IMR-90 (cell line): Measurements from ENCODE around the gene PPP2R5E. TPM values are rescaled to one million over a fixed set of nuclear protein-coding genes. Genes with fewer than 3 reads are reported as not detected.

ENCODE experiments used
- ATAC-seq: fragments of 200-7000 bp; cut with Tn5 transposase; 2 replicates; pipeline ENCODE4 v1.9.1; 2020; ENCODE audit warnings: low read depth, mild to moderate bottlenecking, moderate library complexity
- BruUV-seq: library from RNA; stranded (reverse); fragments of 400-500 nt; replicated peaks from 2 replicates; lab custom pipeline; 2021; lab: Mats Ljungman, UMichigan
- CTCF ChIA-PET: fragments of 300-600 bp; formaldehyde crosslinking; extraction: SDS; loops from one replicate; lab custom pipeline; 2021; ENCODE audit warnings: antibody characterized with exemption; lab: Yijun Ruan, JAX
- POLR2A ChIA-PET: fragments of 300-600 bp; sonication (Branson Sonifier 250); formaldehyde crosslinking; loops from one replicate; lab custom pipeline; 2022; ENCODE audit warnings: antibody characterized with exemption; ENCODE audit not compliant: unreplicated experiment; lab: Charles Lee
- DNase-seq: peaks from one replicate; pipeline ENCODE4 v3.0.0; 2013
- H2AFZ ChIP-seq: replicated peaks from 2 replicates; pipeline ENCODE3; 2013; ENCODE audit warnings: low read length, mild to moderate bottlenecking; ENCODE audit not compliant: poor library complexity
- H2AK5ac ChIP-seq: 2 replicates; pipeline ENCODE4 v1.6.1; 2013; ENCODE audit warnings: low read depth, low read length, inconsistent platforms
- H2AK9ac ChIP-seq: replicated peaks from 2 replicates; pipeline ENCODE3; 2013; ENCODE audit warnings: mild to moderate bottlenecking, low read depth, low read length, moderate library complexity; ENCODE audit not compliant: poor library complexity
- H2BK120ac ChIP-seq: 2 replicates; pipeline ENCODE4 v1.6.1; 2013; ENCODE audit warnings: low read depth, low read length, inconsistent platforms
- H2BK15ac ChIP-seq: 3 replicates; pipeline ENCODE4 v1.6.1; 2013; ENCODE audit warnings: low read depth, low read length, inconsistent platforms
- H2BK20ac ChIP-seq: 2 replicates; pipeline ENCODE4 v1.6.1; 2013; ENCODE audit warnings: low read depth, mild to moderate bottlenecking, inconsistent platforms, low read length, moderate library complexity
- H2BK5ac ChIP-seq: 2 replicates; pipeline ENCODE4 v1.6.1; 2013; ENCODE audit warnings: mild to moderate bottlenecking, low read depth, low read length, inconsistent platforms; ENCODE audit not compliant: poor library complexity, severe bottlenecking
- H3K14ac ChIP-seq: replicated peaks from 2 replicates; pipeline ENCODE4 v1.6.1; 2013; ENCODE audit warnings: low read depth, low read length, inconsistent platforms
- H3K18ac ChIP-seq: 2 replicates; pipeline ENCODE4 v1.6.1; 2013; ENCODE audit warnings: low read depth, low read length, control low read depth
- H3K23ac ChIP-seq: 2 replicates; pipeline ENCODE4 v1.6.1; 2013; ENCODE audit warnings: low read depth, low read length, inconsistent platforms
- H3K27ac ChIP-seq: 2 replicates; pipeline ENCODE4 v1.5.1; 2013; ENCODE audit warnings: mild to moderate bottlenecking, control low read depth, low read length; ENCODE audit not compliant: insufficient read depth
- H3K27me3 ChIP-seq: 2 replicates; pipeline ENCODE4 v1.6.1; 2013; ENCODE audit warnings: low read length; ENCODE audit not compliant: control insufficient read depth, insufficient read depth
- H3K36me3 ChIP-seq: 2 replicates; pipeline ENCODE4 v1.6.1; 2013; ENCODE audit warnings: low read length, mixed read lengths; ENCODE audit not compliant: control insufficient read depth, insufficient read depth
- H3K4ac ChIP-seq: 2 replicates; pipeline ENCODE4 v1.6.1; 2013; ENCODE audit warnings: low read depth, low read length, inconsistent platforms
- H3K4me1 ChIP-seq: 2 replicates; pipeline ENCODE4 v1.6.1; 2013; ENCODE audit warnings: low read length, mixed read lengths; ENCODE audit not compliant: control insufficient read depth, insufficient read depth
- H3K4me2 ChIP-seq: 2 replicates; pipeline ENCODE4 v1.6.1; 2013; ENCODE audit warnings: low read depth, mild to moderate bottlenecking, control low read depth, low read length, moderate library complexity
- H3K4me3 ChIP-seq: 2 replicates; pipeline ENCODE4 v1.5.1; 2013; ENCODE audit warnings: low read depth, mild to moderate bottlenecking, control low read depth, low read length, moderate library complexity; ENCODE audit not compliant: insufficient read depth
- H3K56ac ChIP-seq: 2 replicates; pipeline ENCODE4 v1.6.1; 2013; ENCODE audit warnings: low read length, inconsistent platforms; ENCODE audit not compliant: insufficient read depth; ENCODE audit errors: extremely low read depth
- H3K79me1 ChIP-seq, 2 experiments: 2 replicates each; pipeline ENCODE4 v1.6.1; 2013; ENCODE audit warnings: low read length in 2 of 2, inconsistent platforms in 1 of 2, low read depth in 1 of 2
- H3K9ac ChIP-seq: 2 replicates; pipeline ENCODE4 v1.6.1; 2013; ENCODE audit warnings: low read depth, low read length, control low read depth
- H3K9me1 ChIP-seq: 2 replicates; pipeline ENCODE4 v1.6.1; 2013; ENCODE audit warnings: low read length, inconsistent platforms; ENCODE audit not compliant: insufficient read depth
- H3K9me3 ChIP-seq: 2 replicates; pipeline ENCODE4 v1.6.1; 2013; ENCODE audit warnings: low read length; ENCODE audit not compliant: control insufficient read depth, insufficient read depth
- H4K20me1 ChIP-seq: 2 replicates; pipeline ENCODE4 v1.6.1; 2013; ENCODE audit warnings: low read length, inconsistent platforms; ENCODE audit not compliant: insufficient read depth
- H4K5ac ChIP-seq: 2 replicates; pipeline ENCODE4 v1.6.1; 2013; ENCODE audit warnings: mild to moderate bottlenecking, low read depth, low read length, control low read depth
- H4K8ac ChIP-seq, 2 experiments: 2 replicates each; pipeline ENCODE4 v1.6.1; 2013; ENCODE audit warnings: low read depth in 2 of 2, low read length in 2 of 2, control low read depth in 1 of 2, inconsistent platforms in 1 of 2
- H4K91ac ChIP-seq: 2 replicates; pipeline ENCODE4 v1.6.1; 2013; ENCODE audit warnings: low read depth, low read length, inconsistent platforms; ENCODE audit not compliant: insufficient read depth
- BHLHE40 ChIP-seq: fragments of 150-350 bp; IDR thresholded peaks from 2 replicates; pipeline ENCODE4 v1.6.1; 2016; ENCODE audit warnings: mild to moderate bottlenecking, low read depth, low read length
- CEBPB ChIP-seq: IDR thresholded peaks from 2 replicates; pipeline ENCODE4 v1.6.1; 2012; ENCODE audit warnings: low read depth, low read length, improper control_type of control experiment
- FOS ChIP-seq: fragments of 150-350 bp; IDR thresholded peaks from 2 replicates; pipeline ENCODE4 v1.6.1; 2016; ENCODE audit warnings: low read depth, low read length
- MAFK ChIP-seq: IDR thresholded peaks from 2 replicates; pipeline ENCODE4 v1.6.1; 2012; ENCODE audit warnings: low read depth, low read length, improper control_type of control experiment
- MAZ ChIP-seq: IDR thresholded peaks from 2 replicates; pipeline ENCODE4 v1.6.1; 2012; ENCODE audit warnings: low read depth, mild to moderate bottlenecking, low read length, improper control_type of control experiment, moderate library complexity, borderline replicate concordance
- MXI1 ChIP-seq: IDR thresholded peaks from 2 replicates; pipeline ENCODE4 v1.6.1; 2012; ENCODE audit warnings: low read depth, mild to moderate bottlenecking, low read length, moderate library complexity, borderline replicate concordance
- NFE2L2 ChIP-seq: fragments of 150-350 bp; IDR thresholded peaks from 2 replicates; pipeline ENCODE4 v1.6.1; 2016; ENCODE audit warnings: low read depth, mild to moderate bottlenecking, low read length
- RCOR1 ChIP-seq: IDR thresholded peaks from 2 replicates; pipeline ENCODE4 v1.6.1; 2012; ENCODE audit warnings: mild to moderate bottlenecking, low read length, improper control_type of control experiment; ENCODE audit not compliant: insufficient replicate concordance
- SMC3 ChIP-seq: fragments of 150-350 bp; IDR thresholded peaks from 2 replicates; pipeline ENCODE4 v1.6.1; 2016; ENCODE audit warnings: low read depth, mild to moderate bottlenecking, antibody characterized with exemption, low read length, moderate library complexity
- WGBS, 2 experiments: methylation state at CpG; one replicate each; pipeline versions ENCODE4 v1.1.5 to v1.1.7; 2013; ENCODE audit warnings: missing lambda C conversion rate in 2 of 2; ENCODE audit not compliant: insufficient read length in 1 of 2; ENCODE audit errors: extremely low coverage in 2 of 2; 5-methylcytosine and 5-hydroxymethylcytosine counted together
- dilution Hi-C: fragments of 300-500 bp; cut with HindIII; formaldehyde crosslinking; loops from one replicate; pipeline ENCODE4 v1.14.3; 2018; ENCODE audit warnings: low sequenced_read_pairs; ENCODE audit not compliant: unreplicated experiment
- in situ Hi-C: fragments of 300-500 bp; cut with MboI; formaldehyde crosslinking; loops from 3 replicates; pipeline ENCODE4 v1.14.3; 2019; ENCODE audit warnings: low sequenced_read_pairs, inconsistent platforms, mixed read lengths
- intact Hi-C: fragments of 100-400 bp; cut with micrococcal nuclease; formaldehyde crosslinking; loops from 2 replicates; pipeline ENCODE4 v1.10.0; 2022
- polyA plus RNA-seq, 3 experiments: library from polyadenylated mRNA; depleted of rRNA; stranded (reverse); fragments of >200 nt; gene quantifications; 2 replicates each; pipeline ENCODE4 v1.2.3, GENCODE V29; 2012; ENCODE audit warnings: low replicate concordance in 1 of 3
- total RNA-seq: library from RNA; depleted of rRNA; stranded (reverse); fragments of >200 nt; gene quantifications from 2 replicates; pipeline ENCODE4 v1.2.3, GENCODE V29; 2012
- TF ChIP-seq, protein P1 (sequence below): fragments of 150-350 bp; IDR thresholded peaks from 2 replicates; pipeline ENCODE4 v1.6.1; 2017; ENCODE audit warnings: mild to moderate bottlenecking, antibody characterized with exemption, low read length, low read depth

PPP2R5E gene
- total and polyA plus RNA-seq, 2 of the 4 experiments (the other 2 are of a cell fraction) = 9.7 to 12.2 TPM

DNA sequence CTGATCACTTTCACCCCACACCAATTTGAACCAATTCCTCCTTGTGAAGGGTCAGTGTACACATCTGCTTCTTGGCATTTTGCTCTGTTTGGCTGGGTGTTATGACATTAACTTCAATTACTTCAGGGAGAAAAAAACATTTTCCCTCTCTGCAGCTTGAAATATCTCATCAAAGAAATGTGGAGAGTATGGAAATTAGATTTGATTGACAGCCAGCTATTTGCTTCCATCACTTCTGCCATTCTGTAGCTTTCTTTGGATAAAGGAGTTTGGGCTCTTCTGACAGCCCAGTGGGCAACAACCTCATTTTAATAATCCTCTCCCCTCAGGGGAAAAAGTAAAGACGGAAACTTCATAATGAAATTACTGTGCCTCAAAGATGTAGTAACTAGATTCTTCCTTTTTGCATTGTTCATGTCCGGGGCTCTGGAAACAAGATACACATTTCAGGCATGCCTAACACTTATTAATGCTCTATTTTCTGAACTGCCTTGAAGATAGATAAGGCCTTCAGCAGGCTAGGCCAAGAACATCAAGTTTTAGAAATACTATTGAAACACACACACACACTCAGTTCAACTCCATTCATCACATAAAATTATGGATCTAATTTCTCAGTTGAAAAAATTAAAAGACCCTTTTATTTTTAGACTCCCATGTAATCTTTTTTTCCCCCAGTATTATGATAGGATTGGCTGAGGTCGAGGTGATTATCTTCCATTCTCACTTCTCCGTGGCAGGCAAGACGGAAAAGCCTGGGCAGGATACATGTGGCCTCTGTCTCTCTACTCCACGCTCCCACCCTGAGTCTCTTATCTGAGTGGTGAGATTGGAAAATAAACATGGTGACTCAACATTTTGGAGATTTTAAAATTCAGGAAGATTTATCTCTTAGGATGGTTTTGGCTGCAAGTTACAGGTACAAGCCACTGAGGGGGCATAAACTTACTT, 214.1 kb downstream of the PPP2R5E start:
- WGBS, 2 experiments = no CpG with 5 or more reads among the region's 6 CpGs
- BruUV-seq = no TSS peak
- CTCF ChIA-PET = no interaction called here

More for the DNA sequence above, 214.1 kb downstream of the PPP2R5E start:
- Histone ChIP-seq H2BK20ac (no peak overlapping the region), H2BK120ac (no peak overlapping the region), H2AFZ (no peak overlapping the region), H4K5ac (no peak overlapping the region), H3K18ac (no peak overlapping the region), H4K20me1 (no peaks in the 10 kb centered on the region), H4K91ac (no peak overlapping the region), H2BK15ac (no peak overlapping the region), H3K4me1 (no peaks in the 10 kb centered on the region), H3K9me3 (no peaks in the 10 kb centered on the region), H3K56ac (no peak overlapping the region), H2AK9ac (no peak overlapping the region), H3K4ac (no peak overlapping the region), H3K79me1 (no peaks in the 10 kb centered on the region), H3K9me1 (no peaks in the 10 kb centered on the region), H3K4me3 (no peak overlapping the region), H3K14ac (no peak overlapping the region), H2AK5ac (no peak overlapping the region), H3K36me3 (no peaks in the 10 kb centered on the region), H3K27ac (no peak overlapping the region), H4K8ac (no peak overlapping the region), H3K27me3 (peaks cover 6% of the 10 kb centered on the region), H3K9ac (no peak overlapping the region), H2BK5ac (no peak overlapping the region), H3K23ac (no peak overlapping the region), H3K4me2 (no peak overlapping the region)
- dilution Hi-C loops = no loop called here
- TF ChIP-seq NFE2L2 = no peak
- no peak for TF ChIP-seq MXI1
- no peak for TF ChIP-seq BHLHE40
- TF ChIP-seq MAFK = no peak
- no peak for TF ChIP-seq SMC3
- TF ChIP-seq RCOR1 = no peak
- TF ChIP-seq MAZ = no peak
- TF ChIP-seq FOS = no peak
- TF ChIP-seq, protein P1, sequence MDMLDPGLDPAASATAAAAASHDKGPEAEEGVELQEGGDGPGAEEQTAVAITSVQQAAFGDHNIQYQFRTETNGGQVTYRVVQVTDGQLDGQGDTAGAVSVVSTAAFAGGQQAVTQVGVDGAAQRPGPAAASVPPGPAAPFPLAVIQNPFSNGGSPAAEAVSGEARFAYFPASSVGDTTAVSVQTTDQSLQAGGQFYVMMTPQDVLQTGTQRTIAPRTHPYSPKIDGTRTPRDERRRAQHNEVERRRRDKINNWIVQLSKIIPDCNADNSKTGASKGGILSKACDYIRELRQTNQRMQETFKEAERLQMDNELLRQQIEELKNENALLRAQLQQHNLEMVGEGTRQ = no peak
- no peak for TF ChIP-seq CEBPB
- POLR2A ChIA-PET = no interaction called here
- ATAC-seq (no peak), DNase-seq (no peak)
- in situ Hi-C loops = no loop called here
- intact Hi-C loops = no loop called here
